ENCODE data around the gene KRT85. TPM values are rescaled to one million over a fixed set of nuclear protein-coding genes. Genes with fewer than 3 reads are reported as not detected.

Gene KRT85
- total RNA-seq, 1 donor from 2014 or later: not detected

DNA sequence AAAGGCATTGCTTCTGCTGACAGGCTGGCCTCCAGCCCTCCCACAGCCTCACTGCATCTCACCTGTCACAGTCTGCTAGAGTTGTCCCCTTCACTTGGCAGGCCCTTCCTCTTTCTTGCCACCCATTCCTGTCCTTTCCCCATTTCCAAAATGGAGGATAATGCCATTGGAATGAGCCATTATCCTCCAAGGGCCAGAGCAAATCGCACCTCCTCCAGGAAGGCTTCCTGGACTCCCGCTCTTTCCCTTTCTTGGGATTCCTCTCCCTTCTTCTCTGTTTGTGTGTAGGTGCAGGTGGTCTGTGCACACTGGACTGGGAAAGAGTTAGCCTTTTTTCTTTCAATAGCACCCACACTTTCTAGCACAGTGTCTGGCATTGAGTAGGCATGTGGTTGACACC is 35.1 kb upstream of the KRT85 start:
- no peak for DNase-seq
- Mint-ChIP-seq H3K27ac (no peak overlapping the region), H3K9me3 (no peaks in the 10 kb centered on the region), H3K4me3 (no peak overlapping the region), H3K36me3 (ENCODE audit: low read depth) (no peaks in the 10 kb centered on the region), H3K27me3 (peaks cover 5% of the 10 kb centered on the region), H3K4me1 (no peaks in the 10 kb centered on the region)
- intact Hi-C loops (cut with micrococcal nuclease): no loop called here

- no peak for DNase-seq
- no peak overlapping the region for H3K27ac Mint-ChIP-seq
- no peaks in the 10 kb centered on the region for H3K9me3 Mint-ChIP-seq
- no peaks in the 10 kb centered on the region for H3K36me3 Mint-ChIP-seq (ENCODE audit: low read depth)
- H3K27me3 Mint-ChIP-seq: peaks cover 10% of the 10 kb centered on the region
- no peak overlapping the region for H3K4me3 Mint-ChIP-seq
- intact Hi-C loops (cut with micrococcal nuclease): no loop called here
- H3K4me1 Mint-ChIP-seq: no peaks in the 10 kb centered on the region
Measured at GRCh38 chr12:52401926-52402325, 34.6 kb upstream of the KRT85 start.

- no peaks in the 10 kb centered on the region for H3K4me1 Mint-ChIP-seq
- H3K9me3 Mint-ChIP-seq: no peaks in the 10 kb centered on the region
- H3K36me3 Mint-ChIP-seq (ENCODE audit: low read depth): no peaks in the 10 kb centered on the region
- peaks cover 11% of the 10 kb centered on the region for H3K27me3 Mint-ChIP-seq
- no peak overlapping the region for H3K4me3 Mint-ChIP-seq
- intact Hi-C loops (cut with micrococcal nuclease): no loop called here
- DNase-seq: no peak
- no peak overlapping the region for H3K27ac Mint-ChIP-seq
Measured at GRCh38 chr12:52401526-52401925, 34.2 kb upstream of the KRT85 start.

- H3K36me3 Mint-ChIP-seq (ENCODE audit: low read depth): no peaks in the 10 kb centered on the region
- no peak for DNase-seq
- H3K4me1 Mint-ChIP-seq: no peaks in the 10 kb centered on the region
- peaks cover 11% of the 10 kb centered on the region for H3K27me3 Mint-ChIP-seq
- H3K4me3 Mint-ChIP-seq: no peak overlapping the region
- no peak overlapping the region for H3K27ac Mint-ChIP-seq
- H3K9me3 Mint-ChIP-seq: no peaks in the 10 kb centered on the region
- intact Hi-C loops (cut with micrococcal nuclease): no loop called here
Measured at GRCh38 chr12:52400906-52401305, 33.6 kb upstream of the KRT85 start.

GRCh38 chr12:52399756-52400155 is 32.5 kb upstream of the KRT85 start:
- Mint-ChIP-seq H3K36me3 (ENCODE audit: low read depth) (no peaks in the 10 kb centered on the region), H3K27me3 (peaks cover 11% of the 10 kb centered on the region), H3K27ac (no peak overlapping the region), H3K4me3 (no peak overlapping the region), H3K4me1 (no peaks in the 10 kb centered on the region), H3K9me3 (no peaks in the 10 kb centered on the region)
- no peak for DNase-seq
- intact Hi-C loops (cut with micrococcal nuclease): no loop called here

GRCh38 chr12:52398176-52398575 is 30.9 kb upstream of the KRT85 start:
- Mint-ChIP-seq H3K4me3 (no peak overlapping the region), H3K27me3 (peaks cover 10% of the 10 kb centered on the region), H3K4me1 (no peaks in the 10 kb centered on the region), H3K36me3 (ENCODE audit: low read depth) (no peaks in the 10 kb centered on the region), H3K27ac (no peak overlapping the region), H3K9me3 (no peaks in the 10 kb centered on the region)
- no peak for DNase-seq
- intact Hi-C loops (cut with micrococcal nuclease): no loop called here

GRCh38 chr12:52396656-52397055 is 29.4 kb upstream of the KRT85 start:
- H3K4me1 Mint-ChIP-seq: no peaks in the 10 kb centered on the region
- peaks cover 10% of the 10 kb centered on the region for H3K27me3 Mint-ChIP-seq
- no peak for DNase-seq
- H3K27ac Mint-ChIP-seq: no peak overlapping the region
- intact Hi-C loops (cut with micrococcal nuclease): no loop called here
- no peak overlapping the region for H3K4me3 Mint-ChIP-seq
- no peaks in the 10 kb centered on the region for H3K36me3 Mint-ChIP-seq (ENCODE audit: low read depth)
- no peaks in the 10 kb centered on the region for H3K9me3 Mint-ChIP-seq

GRCh38 chr12:52395761-52396434 is 28.6 kb upstream of the KRT85 start:
- H3K27me3 Mint-ChIP-seq: peaks cover 10% of the 10 kb centered on the region
- H3K4me3 Mint-ChIP-seq: no peak overlapping the region
- H3K9me3 Mint-ChIP-seq: no peaks in the 10 kb centered on the region
- no peak overlapping the region for H3K27ac Mint-ChIP-seq
- intact Hi-C loops (cut with micrococcal nuclease): no loop called here
- H3K4me1 Mint-ChIP-seq: no peaks in the 10 kb centered on the region
- DNase-seq: no peak
- no peaks in the 10 kb centered on the region for H3K36me3 Mint-ChIP-seq (ENCODE audit: low read depth)

GRCh38 chr12:52394836-52395405 is 27.6 kb upstream of the KRT85 start:
- Mint-ChIP-seq H3K27me3 (peaks cover 10% of the 10 kb centered on the region), H3K36me3 (ENCODE audit: low read depth) (no peaks in the 10 kb centered on the region), H3K4me1 (no peaks in the 10 kb centered on the region), H3K9me3 (no peaks in the 10 kb centered on the region), H3K27ac (no peak overlapping the region), H3K4me3 (no peak overlapping the region)
- intact Hi-C loops (cut with micrococcal nuclease): no loop called here
- no peak for DNase-seq

- intact Hi-C loops (cut with micrococcal nuclease): no loop called here
- Mint-ChIP-seq H3K4me3 (no peak overlapping the region), H3K9me3 (no peaks in the 10 kb centered on the region)
Measured at GRCh38 chr12:52392465-52393007, 25.3 kb upstream of the KRT85 start.

GRCh38 chr12:52391618-52392002 is 24.3 kb upstream of the KRT85 start:
- intact Hi-C loops (cut with micrococcal nuclease): no loop called here
- Mint-ChIP-seq H3K36me3 (ENCODE audit: low read depth) (no peaks in the 10 kb centered on the region), H3K27me3 (peaks cover 4% of the 10 kb centered on the region), H3K4me1 (no peaks in the 10 kb centered on the region), H3K9me3 (no peaks in the 10 kb centered on the region), H3K4me3 (no peak overlapping the region), H3K27ac (no peak overlapping the region)
- DNase-seq: no peak

More at GRCh38 chr12:52392465-52393007, 25.3 kb upstream of the KRT85 start:
- no peak for DNase-seq
- Mint-ChIP-seq H3K4me1 (no peaks in the 10 kb centered on the region), H3K27ac (no peak overlapping the region), H3K36me3 (ENCODE audit: low read depth) (no peaks in the 10 kb centered on the region), H3K27me3 (peaks cover 10% of the 10 kb centered on the region)

GRCh38 chr12:52390739-52391617 is 23.7 kb upstream of the KRT85 start:
- no peak overlapping the region for H3K4me3 Mint-ChIP-seq
- no peaks in the 10 kb centered on the region for H3K4me1 Mint-ChIP-seq
- DNase-seq: peak; percentile 61
- H3K36me3 Mint-ChIP-seq (ENCODE audit: low read depth): no peaks in the 10 kb centered on the region
- H3K9me3 Mint-ChIP-seq: no peaks in the 10 kb centered on the region
- intact Hi-C loops (cut with micrococcal nuclease): no loop called here
- peaks cover 6% of the 10 kb centered on the region for H3K27me3 Mint-ChIP-seq
- no peak overlapping the region for H3K27ac Mint-ChIP-seq

DNA sequence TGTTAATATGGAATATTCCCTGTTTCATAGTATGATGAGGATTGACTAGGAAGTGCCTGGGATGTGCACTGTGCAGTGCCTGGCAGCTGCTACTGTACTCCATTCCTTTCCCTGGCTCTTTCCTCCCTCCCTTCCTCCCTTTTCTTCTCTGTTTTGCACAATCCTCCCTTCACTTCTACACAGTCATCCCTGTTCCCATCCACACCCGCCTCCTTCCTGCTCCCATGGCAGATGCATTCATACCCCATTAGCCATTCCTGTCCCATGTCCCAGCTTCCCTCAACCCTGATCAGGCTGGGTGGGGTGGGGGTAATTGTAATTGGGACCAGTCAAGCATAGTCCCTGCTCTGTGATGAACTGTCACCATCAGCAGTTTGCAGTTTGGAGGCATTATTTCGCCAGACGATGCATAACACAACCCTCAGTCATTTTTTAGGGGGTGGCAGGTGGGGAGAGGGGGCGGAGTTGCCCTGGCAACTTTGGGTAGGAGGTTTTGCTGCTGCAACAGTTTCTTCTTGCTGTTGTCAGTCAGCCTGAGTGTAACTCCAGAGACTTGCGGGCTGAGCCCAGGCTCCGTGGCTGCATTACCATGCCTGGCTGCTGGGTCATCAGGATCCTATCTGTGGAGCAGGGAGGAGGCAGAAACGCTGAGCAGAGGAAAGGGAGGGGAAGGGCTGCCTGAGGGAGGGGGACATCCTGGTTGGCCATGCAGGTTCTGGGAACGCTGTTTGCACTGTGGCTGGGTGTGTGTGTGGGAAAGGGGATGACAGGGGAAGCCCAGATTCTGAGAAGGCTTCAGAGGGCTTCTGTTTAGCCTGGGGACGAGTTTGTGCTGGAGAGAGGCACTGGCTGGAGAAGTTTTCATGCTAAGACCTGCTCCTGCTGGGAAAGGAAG is 22.3 kb upstream of the KRT85 start:
- H3K9me3 Mint-ChIP-seq: no peaks in the 10 kb centered on the region
- H3K36me3 Mint-ChIP-seq (ENCODE audit: low read depth): no peaks in the 10 kb centered on the region
- intact Hi-C loops (cut with micrococcal nuclease): no loop called here
- no peak overlapping the region for H3K27ac Mint-ChIP-seq
- DNase-seq: no peak
- no peaks in the 10 kb centered on the region for H3K4me1 Mint-ChIP-seq
- H3K4me3 Mint-ChIP-seq: no peak overlapping the region
- peaks cover 8% of the 10 kb centered on the region for H3K27me3 Mint-ChIP-seq
